SK-N-MC (cell line): ENCODE results near the gene ENG.

Experiments used
- EZH2 ChIP-seq: fragments of 200-600 bp; sonication (generic); IDR thresholded peaks from one replicate; pipeline ENCODE4 v1.6.1; 2017; ENCODE audit warnings: antibody characterized with exemption
- POLR2AphosphoS5 ChIP-seq: IDR thresholded peaks from 2 replicates; pipeline ENCODE4 v1.6.1; 2012; ENCODE audit warnings: mild to moderate bottlenecking, low read depth, low read length, borderline replicate concordance

- TF ChIP-seq EZH2 (no peak), POLR2AphosphoS5 (no peak)
Measured at GRCh38 chr9:127773272-127773671, 81.2 kb downstream of the ENG start.
